NCI-H1436 treated with DMSO at 0.1 percent for 48 hours (cell line): ENCODE measurements around the gene S100P.
"Not testable (repeated sequence)": the region's sequence is repeated elsewhere in the genome, so short reads cannot be mapped to it uniquely, and the experiment has no call there.

ENCODE experiments used
- DNase-seq: peaks from one replicate; lab custom pipeline; 2025; lab: John Stamatoyannopoulos, UW

The S100P gene

GRCh38 chr4:6693231-6694176 is at the start of gene S100P:
TSS of gene S100P (plus strand) at chr4:6693878. CDS start at chr4:6693933, 55 bp downstream.
- DNase-seq = no peak

DNA sequence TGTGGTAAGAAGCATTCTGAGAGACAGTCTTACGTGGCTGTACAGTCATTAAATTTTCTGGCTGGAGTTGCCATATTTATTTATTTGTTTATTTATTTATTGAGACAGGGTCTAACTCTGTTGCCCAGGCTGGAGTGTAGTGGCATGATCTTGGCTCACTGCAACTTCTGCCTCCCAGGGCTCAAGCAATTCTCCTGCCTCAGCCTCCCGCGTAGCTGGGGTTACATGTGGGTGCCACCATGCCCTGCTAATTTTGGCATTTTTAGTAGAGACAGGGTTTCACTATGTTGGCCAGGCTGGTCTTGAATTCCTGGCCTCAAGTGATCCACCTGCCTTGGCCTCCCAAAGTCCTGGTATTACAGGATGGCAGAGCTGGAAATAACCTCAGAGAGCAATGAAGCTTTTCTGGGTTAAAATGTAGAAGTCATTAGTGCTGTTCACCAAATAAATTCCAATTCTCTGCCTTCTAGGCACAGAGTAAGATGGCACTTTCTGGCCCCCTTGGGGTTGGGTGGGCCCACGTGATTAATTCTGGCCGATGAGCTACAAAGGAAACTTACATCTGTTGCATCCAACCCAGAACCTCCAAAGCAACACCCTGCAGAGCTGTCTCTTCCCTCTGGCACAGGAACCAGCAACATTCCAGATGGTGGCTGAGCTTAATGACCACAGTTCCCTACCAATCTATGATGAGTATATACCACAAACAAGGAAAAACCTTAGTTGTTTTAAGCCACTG is 48.7 kb upstream of the S100P start:
- DNase-seq = no peak

DNA sequence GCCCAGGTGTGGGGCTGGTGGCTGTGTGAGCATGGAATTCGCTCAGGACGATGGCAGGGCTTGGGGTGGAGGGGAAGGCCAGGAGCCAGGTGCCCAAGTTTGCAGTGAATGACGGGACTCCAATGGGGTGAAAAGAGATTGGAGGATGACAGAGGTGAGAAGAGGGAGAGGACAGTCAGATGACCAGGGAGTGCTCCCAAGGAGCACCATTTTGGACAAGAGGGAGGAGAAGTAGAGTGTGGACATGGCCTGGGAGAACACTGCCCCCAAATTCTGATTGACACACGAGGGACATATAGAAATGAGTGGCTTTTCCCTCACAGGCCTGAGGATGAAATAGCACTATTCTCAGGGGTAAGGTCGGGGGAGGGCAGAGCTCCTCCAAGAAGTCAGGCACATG is 46.5 kb upstream of the S100P start:
- DNase-seq = no peak

GRCh38 chr4:6647582-6648230 is 46.0 kb upstream of the S100P start:
- no peak for DNase-seq

DNA sequence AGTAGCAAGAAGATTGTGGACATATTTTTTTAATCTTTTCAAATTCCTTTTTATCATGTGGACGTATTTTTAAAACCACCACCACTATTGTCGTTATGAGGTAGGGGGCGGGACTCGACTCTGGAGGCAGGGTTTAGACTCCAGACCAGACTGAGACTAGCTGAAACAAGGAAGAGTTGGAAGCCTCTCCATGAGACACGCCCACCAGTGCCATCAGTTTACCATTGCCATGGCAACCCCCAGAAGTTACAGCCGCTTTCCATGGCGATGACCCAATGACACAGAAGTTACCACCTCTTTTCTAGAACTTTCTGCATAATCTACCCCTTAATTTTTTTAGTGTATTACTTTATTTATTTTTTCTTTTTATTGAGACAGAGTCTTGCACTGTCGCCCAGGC is 44.5 kb upstream of the S100P start:
- DNase-seq = no peak

GRCh38 chr4:6654211-6654610 is 39.5 kb upstream of the S100P start:
- not testable (repeated sequence) for DNase-seq

- not testable (repeated sequence) for DNase-seq
Measured at GRCh38 chr4:6655291-6655690, 38.4 kb upstream of the S100P start.

DNA sequence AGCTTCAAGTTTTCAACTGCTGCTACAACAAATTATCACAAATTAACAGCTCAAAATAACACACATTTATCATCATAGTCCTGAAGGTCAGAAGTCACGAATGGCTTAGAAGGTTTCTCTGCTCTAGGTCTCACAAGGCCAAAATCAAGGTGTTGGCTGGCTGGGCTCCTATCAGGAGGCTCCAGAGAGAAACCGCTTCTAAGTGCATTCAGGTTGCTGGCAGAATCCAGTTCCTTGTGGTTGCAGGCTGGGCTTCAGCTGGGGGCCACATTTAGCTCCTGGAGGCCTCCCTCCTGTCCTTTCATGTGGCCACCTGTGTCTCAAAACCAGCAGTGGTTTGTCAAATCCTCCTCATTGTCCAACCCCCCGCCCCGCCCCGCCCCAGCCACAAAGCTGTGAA is 37.8 kb upstream of the S100P start:
- no peak for DNase-seq

DNA sequence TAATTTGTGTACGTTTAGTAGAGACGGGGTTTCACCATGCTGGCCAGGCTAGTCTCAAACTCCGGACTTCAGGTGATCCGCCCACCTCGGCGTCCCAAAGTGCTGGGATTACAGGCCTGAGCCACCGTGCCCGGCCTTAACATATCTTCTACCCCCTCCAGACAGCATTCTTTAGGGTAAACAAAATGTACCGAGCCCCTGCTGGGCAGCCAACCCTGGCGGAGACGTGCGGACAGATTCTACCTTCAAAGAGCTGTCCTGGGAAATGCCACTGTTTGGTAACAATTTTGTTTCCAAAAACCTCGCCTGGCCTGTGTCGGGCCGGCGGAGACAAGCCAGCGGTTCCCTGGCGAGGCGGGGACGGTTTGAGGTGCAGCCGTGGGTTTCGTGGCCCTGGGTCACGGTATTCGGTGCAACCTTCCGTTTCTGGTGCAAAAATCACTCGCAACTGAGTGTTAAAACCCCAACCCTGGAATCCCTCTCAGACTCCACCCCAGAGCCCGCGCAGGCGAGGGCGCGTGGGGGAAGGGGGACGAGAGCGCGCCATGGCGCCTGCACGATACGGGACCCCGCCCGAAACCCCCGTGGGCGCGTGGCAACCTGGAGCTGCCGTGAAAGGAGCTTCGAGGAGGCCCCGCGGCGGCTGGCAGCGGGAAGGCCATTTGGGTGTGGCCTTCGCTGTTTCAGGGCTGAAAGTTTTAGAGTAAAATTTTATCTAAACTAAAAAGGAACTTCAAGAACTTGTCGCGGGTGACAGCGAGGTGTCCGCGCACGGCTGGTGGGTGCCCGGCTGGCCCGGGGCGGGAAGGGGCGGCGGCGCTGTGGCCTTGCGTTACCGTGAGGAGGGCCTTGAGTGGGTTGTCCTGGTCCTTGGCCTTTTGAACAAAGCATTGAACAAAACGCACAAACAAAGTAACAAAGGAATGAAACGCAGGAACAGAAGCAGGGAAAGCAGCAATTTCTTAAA is 36.2 kb upstream of the S100P start:
- no peak for DNase-seq

- no peak for DNase-seq
Measured at GRCh38 chr4:6658209-6658595, 35.5 kb upstream of the S100P start.

GRCh38 chr4:6658597-6659075 is 35.0 kb upstream of the S100P start:
- DNase-seq = no peak

DNA sequence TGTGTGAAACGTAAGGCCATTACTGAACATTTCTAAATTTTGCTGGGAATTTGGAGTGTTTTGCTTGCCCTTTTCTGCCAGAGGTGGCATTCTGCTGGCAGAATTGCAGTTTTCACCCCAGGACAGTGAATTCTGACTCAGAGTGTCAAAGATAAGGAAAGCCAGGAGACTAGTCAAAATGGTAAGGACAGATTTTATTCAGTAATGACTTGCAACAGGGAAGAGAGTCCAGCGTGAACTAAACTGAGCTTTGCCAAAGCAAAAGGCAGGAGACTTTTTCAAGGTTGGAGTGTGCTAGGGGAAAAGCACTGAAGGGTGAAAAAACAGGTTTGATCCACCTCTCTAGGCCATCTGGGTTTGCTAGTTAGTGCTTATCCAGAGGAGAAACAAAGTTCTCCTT is 33.8 kb upstream of the S100P start:
- no peak for DNase-seq

- no peak for DNase-seq
Measured at GRCh38 chr4:6660430-6660829, 33.2 kb upstream of the S100P start.

DNA sequence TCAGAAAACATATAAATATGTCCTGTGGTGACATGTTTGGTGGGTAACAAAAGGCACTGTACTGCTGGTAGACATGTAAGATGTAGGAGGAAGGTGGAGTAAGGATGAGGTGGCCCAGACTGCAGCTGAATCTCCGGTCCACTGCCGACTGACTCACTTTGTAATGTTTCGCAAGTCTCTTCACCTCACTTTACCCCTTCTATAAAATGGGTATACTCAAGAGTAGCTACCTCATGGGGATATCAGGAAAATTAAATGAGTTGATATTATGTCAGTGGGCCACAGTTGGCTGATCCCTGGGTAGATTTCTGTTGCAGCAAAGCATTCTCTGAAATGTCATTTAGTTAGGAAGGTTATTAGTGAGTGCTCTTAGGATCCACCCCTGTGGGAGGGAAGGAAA is 31.1 kb upstream of the S100P start:
- no peak for DNase-seq

- no peak for DNase-seq
Measured at GRCh38 chr4:6663596-6664393, 29.9 kb upstream of the S100P start.

- DNase-seq = no peak
Measured at GRCh38 chr4:6665320-6665654, 28.4 kb upstream of the S100P start.

GRCh38 chr4:6668391-6668790 is 25.3 kb upstream of the S100P start:
- DNase-seq = no peak

GRCh38 chr4:6671648-6672047 is 22.0 kb upstream of the S100P start:
- DNase-seq = no peak

DNA sequence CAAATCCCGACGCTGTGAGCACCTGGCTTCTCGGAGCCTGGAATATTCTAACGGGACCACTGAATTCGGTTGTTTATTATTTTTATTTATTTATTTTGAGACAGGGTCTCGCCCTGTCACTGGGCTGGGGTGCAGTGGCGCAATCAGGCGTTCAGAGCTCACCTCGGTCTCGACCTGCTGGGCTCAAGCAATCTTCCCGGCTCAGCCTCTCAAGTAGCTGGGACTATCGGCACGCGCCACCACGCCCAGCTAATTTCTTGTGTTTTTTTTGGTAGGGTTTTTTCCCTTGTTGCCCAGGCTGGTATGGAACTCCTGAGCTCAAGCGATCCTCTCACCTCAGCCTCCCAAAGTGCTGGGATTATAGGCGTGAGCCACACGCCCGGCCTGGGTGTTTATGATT is 21.5 kb upstream of the S100P start:
- no peak for DNase-seq

- not testable (repeated sequence) for DNase-seq
Measured at GRCh38 chr4:6672541-6673190, 21.0 kb upstream of the S100P start.
